WTC11 (cell line): ENCODE data around the gene AHNAK2. TPM values are rescaled to one million over a fixed set of nuclear protein-coding genes. Genes with fewer than 3 reads are reported as not detected.

Experiments
- ATAC-seq: fragments of 200-7000 bp; cut with Tn5 transposase; 2 replicates; pipeline ENCODE4 v1.10.0; 2021; ENCODE audit warnings: mild to moderate bottlenecking, moderate library complexity
- CTCF ChIA-PET: fragments of 300-600 bp; sonication (Branson Sonifier 250); formaldehyde crosslinking; loops from one replicate; lab custom pipeline; 2021; ENCODE audit warnings: antibody characterized with exemption; lab: Charles Lee
- POLR2A ChIA-PET: fragments of 350-600 bp; sonication (Branson Sonifier 250); formaldehyde crosslinking; loops from one replicate; lab custom pipeline; 2021; ENCODE audit warnings: antibody characterized with exemption; lab: Charles Lee
- DNase-seq: peaks from one replicate; pipeline ENCODE4 v3.0.0; 2021; ENCODE audit warnings: low spot score
- H3K27ac Mint-ChIP-seq: 2 replicates; pipeline ENCODE4 v1.8.0; 2021; ENCODE audit warnings: mixed read lengths
- H3K27me3 Mint-ChIP-seq: 2 replicates; pipeline ENCODE4 v1.8.0; 2021; ENCODE audit warnings: low read depth, mild to moderate bottlenecking, moderate library complexity, mixed read lengths
- H3K36me3 Mint-ChIP-seq: 2 replicates; pipeline ENCODE4 v1.8.0; 2021; ENCODE audit warnings: mixed read lengths
- H3K4me1 Mint-ChIP-seq: 2 replicates; pipeline ENCODE4 v1.8.0; 2022; ENCODE audit warnings: mixed read lengths
- H3K4me3 Mint-ChIP-seq: 2 replicates; pipeline ENCODE4 v1.8.0; 2021; ENCODE audit warnings: mild to moderate bottlenecking, moderate library complexity, mixed read lengths
- H3K9me3 Mint-ChIP-seq: 2 replicates; pipeline ENCODE4 v1.8.0; 2021; ENCODE audit warnings: mixed read lengths
- CBFB ChIP-seq: sonication (generic); formaldehyde crosslinking; IDR thresholded peaks from 2 replicates; pipeline ENCODE4 v1.8.1; 2022; ENCODE audit warnings: mild to moderate bottlenecking, low read depth, missing genetic modification reagents
- CTCF ChIP-seq: fragments of 200-600 bp; IDR thresholded peaks from 2 replicates; pipeline ENCODE4 v1.8.0; 2022; ENCODE audit warnings: antibody characterized with exemption
- E2F4 ChIP-seq: sonication (generic); formaldehyde crosslinking; IDR thresholded peaks from 2 replicates; pipeline ENCODE4 v1.8.1; 2022; ENCODE audit warnings: low read depth, mild to moderate bottlenecking, moderate library complexity, missing genetic modification reagents, borderline replicate concordance
- FOXK1 ChIP-seq: sonication (generic); formaldehyde crosslinking; IDR thresholded peaks from 2 replicates; pipeline ENCODE4 v1.8.0; 2022; ENCODE audit warnings: mild to moderate bottlenecking, moderate library complexity, missing genetic modification reagents
- HMGXB4 ChIP-seq: sonication (generic); formaldehyde crosslinking; IDR thresholded peaks from 2 replicates; pipeline ENCODE4 v1.8.1; 2023; ENCODE audit warnings: mild to moderate bottlenecking, moderate library complexity, missing genetic modification reagents
- IRF1 ChIP-seq: sonication (generic); formaldehyde crosslinking; IDR thresholded peaks from 2 replicates; pipeline ENCODE4 v1.8.0; 2023; ENCODE audit warnings: missing genetic modification reagents
- SP1 ChIP-seq: sonication (generic); formaldehyde crosslinking; conservative IDR thresholded peaks from 2 replicates; pipeline ENCODE4 v1.8.1; 2022; ENCODE audit warnings: missing genetic modification reagents
- ZNF416 ChIP-seq: fragments of 250-450 bp; sonication (Bioruptor Pico); IDR thresholded peaks from 2 replicates; pipeline ENCODE4 v1.9.0; 2021; ENCODE audit warnings: mild to moderate bottlenecking, inconsistent platforms
- ZNF423 ChIP-seq: fragments of 250-450 bp; sonication (Bioruptor Pico); IDR thresholded peaks from 2 replicates; pipeline ENCODE4 v2.1.2; 2022; ENCODE audit warnings: mild to moderate bottlenecking, moderate library complexity
- ZNF671 ChIP-seq: fragments of 250-450 bp; sonication (Bioruptor Pico); IDR thresholded peaks from 2 replicates; pipeline ENCODE4 v1.8.0; 2021; ENCODE audit warnings: mild to moderate bottlenecking
- total RNA-seq: library from RNA; stranded (reverse); gene quantifications from 3 replicates; pipeline ENCODE4 v1.2.3, GENCODE V29; 2021

Gene AHNAK2
- total RNA-seq, 1 experiment from 2014 or later: 3.5 TPM

GRCh38 chr14:104976198-104977007 is 1.8 kb downstream of the AHNAK2 start:
- peak; percentile 81 for DNase-seq
- Mint-ChIP-seq H3K36me3 (no peaks in the 10 kb centered on the region), H3K27me3 (peaks cover 44% of the 10 kb centered on the region), H3K4me3 (peak overlapping the region; percentile 27), H3K4me1 (peaks cover 11% of the 10 kb centered on the region; the same call in 1 of the 2 replicates), H3K27ac (no peak overlapping the region), H3K9me3 (no peaks in the 10 kb centered on the region)
- ChIA-PET POLR2A (no interaction called here), CTCF (interaction anchor here (0.8 to 5.0 kb wide), 21 partner anchors 9 to 150 kb away, joined by 3 to 56 read pairs (median 5); partner anchors contain the start of genes CDCA4 and CLBA1)
- peak; percentile 4; the same call in 1 of the 2 replicates for ATAC-seq
- TF ChIP-seq CBFB (CRISPR knock-in tag) (no peak), ZNF416 (0 out of 2 replicates have a peak, but pooled peaks have one; percentile 12), CTCF (peak; percentile 94), FOXK1 (CRISPR knock-in tag) (0 out of 2 replicates have a peak, but pooled peaks have one; percentile 25), IRF1 (0 out of 2 replicates have a peak, but pooled peaks have one; percentile 23), HMGXB4 (CRISPR knock-in tag) (peak; percentile 59; the same call in 1 of the 2 replicates), ZNF423 (CRISPR knock-in tag) (peak; percentile 83; the same call in 1 of the 2 replicates), ZNF671 (CRISPR knock-in tag) (no peak), SP1 (CRISPR knock-in tag) (0 out of 2 replicates have a peak, but pooled peaks have one; percentile 41)

- H3K27ac Mint-ChIP-seq: no peak overlapping the region
- CTCF ChIA-PET: interaction anchor here (0.6 to 5.0 kb wide), 32 partner anchors 8 to 351 kb away, joined by 3 to 56 read pairs (median 4); partner anchors contain the start of genes BTBD6, CDCA4 and CLBA1
- ATAC-seq (peak; percentile 9), DNase-seq (peak; percentile 50)
- TF ChIP-seq E2F4 (CRISPR knock-in tag) (no peak), HMGXB4 (CRISPR knock-in tag) (peak; percentile 0; the same call in 1 of the 2 replicates)
- no peak overlapping the region for H3K4me3 Mint-ChIP-seq
- peaks cover 11% of the 10 kb centered on the region; the same call in 1 of the 2 replicates for H3K4me1 Mint-ChIP-seq
- H3K9me3 Mint-ChIP-seq: no peaks in the 10 kb centered on the region
- POLR2A ChIA-PET: no interaction called here
- no peaks in the 10 kb centered on the region for H3K36me3 Mint-ChIP-seq
- peaks cover 41% of the 10 kb centered on the region for H3K27me3 Mint-ChIP-seq
Measured at GRCh38 chr14:104975481-104976197, 2.5 kb downstream of the AHNAK2 start.
